Measurements from ENCODE around the gene NIM1K. TPM values are rescaled to one million over a fixed set of nuclear protein-coding genes. Genes with fewer than 3 reads are reported as not detected.
A peak's percentile ranks its signal among the peaks of the same experiment; 100 is the strongest.
"Not testable (repeated sequence)": the region's sequence is repeated elsewhere in the genome, so short reads cannot be mapped to it uniquely, and the experiment has no call there.

The NIM1K gene
- polyA plus RNA-seq, 12 donors = 0.13 to 0.95 (median 0.36) TPM; not detected in 3

GRCh38 chr5:43281840-43282658 is 90.0 kb downstream of the NIM1K start:
- DNase-seq = no peak

DNA sequence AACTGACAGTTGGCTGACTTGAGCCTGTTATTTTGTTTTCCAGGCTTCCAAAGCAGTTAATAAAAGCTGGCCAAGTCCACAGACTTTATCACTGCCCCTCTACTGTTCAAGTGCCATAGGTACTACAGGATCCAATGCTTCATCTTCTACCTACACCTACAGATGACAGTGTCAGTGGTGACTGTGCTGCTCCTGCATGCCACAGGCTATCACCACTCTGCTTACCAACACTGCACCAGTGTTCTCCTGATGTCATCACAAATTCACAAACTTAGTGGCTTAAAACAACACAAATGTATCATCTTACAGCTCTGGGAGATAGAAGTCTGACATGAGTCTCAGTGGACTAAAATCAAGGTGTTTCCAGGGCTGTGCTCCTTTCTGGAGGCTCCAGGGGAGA is 94.6 kb downstream of the NIM1K start:
- DNase-seq = no peak

GRCh38 chr5:43287493-43287892 is 95.5 kb downstream of the NIM1K start:
- DNase-seq = no peak

- no peak for DNase-seq
Measured at GRCh38 chr5:43288269-43288831, 96.3 kb downstream of the NIM1K start.

DNA sequence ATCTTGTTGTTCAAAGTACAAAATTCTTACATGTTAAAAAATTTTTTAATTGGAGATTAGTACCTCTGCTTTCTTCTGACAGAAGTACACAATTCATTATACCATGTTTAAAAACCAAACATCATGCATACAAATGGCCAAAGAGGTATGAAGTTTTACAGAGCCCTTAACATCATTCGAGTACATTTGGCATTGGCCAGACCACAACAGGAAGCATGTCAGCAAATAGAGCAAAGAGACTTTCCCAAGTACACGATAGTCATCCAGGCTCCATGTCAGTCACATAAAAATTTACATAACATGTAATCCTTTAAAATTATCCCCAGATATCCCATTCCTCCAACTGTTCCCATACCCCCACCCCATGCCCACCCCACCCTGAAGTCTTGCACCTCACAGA is 98.7 kb downstream of the NIM1K start:
- no peak for DNase-seq

DNA sequence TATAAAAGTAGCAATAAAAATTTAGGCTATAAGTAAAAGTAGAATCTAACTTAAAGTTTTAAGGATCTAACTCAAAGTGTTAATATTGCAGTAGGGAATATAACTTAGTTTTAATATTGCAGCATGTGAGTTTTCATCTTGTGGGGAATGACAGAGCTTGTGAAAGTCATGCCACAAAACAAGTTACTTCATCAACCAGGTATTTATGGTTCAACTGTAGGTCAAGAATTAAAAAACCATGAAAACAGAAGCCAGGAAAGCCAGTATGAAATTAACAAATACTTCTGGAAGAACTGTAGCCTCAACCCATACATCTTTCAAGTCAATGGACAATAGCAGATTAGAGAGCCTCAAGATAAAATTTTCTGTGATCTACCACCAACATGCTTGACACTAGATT is 102.2 kb downstream of the NIM1K start:
- no peak for DNase-seq

DNA sequence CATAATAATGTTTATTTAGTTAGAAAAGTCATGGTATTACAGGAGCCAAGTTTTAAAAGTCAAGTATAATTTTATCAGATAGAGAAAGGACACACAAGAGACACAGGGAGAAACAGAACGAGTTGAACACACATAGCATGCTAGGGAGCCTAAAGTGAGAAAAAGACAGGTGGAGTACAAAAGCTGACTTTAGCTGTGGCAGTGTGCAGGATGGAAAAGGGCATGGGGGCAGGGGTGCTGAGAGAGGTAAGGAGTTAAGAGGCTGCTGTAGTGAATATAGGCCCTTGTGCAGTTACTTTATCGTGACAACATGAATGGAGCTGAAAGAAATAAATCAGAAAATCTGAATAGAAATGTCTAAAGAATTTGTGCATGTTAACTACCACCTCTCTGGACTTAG is 103.2 kb downstream of the NIM1K start:
- DNase-seq = no peak

- no peak for DNase-seq
Measured at GRCh38 chr5:43296835-43297234, 104.8 kb downstream of the NIM1K start.

- peak; percentile 5 for DNase-seq
Measured at GRCh38 chr5:43298443-43298842, 106.4 kb downstream of the NIM1K start.

GRCh38 chr5:43300112-43300511 is 108.1 kb downstream of the NIM1K start:
- no peak for DNase-seq

- DNase-seq = peak; percentile 9
Measured at GRCh38 chr5:43301653-43302091, 109.6 kb downstream of the NIM1K start.

- DNase-seq = no peak
Measured at GRCh38 chr5:43302481-43302880, 110.5 kb downstream of the NIM1K start.

- DNase-seq = no peak
Measured at GRCh38 chr5:43303242-43303641, 111.2 kb downstream of the NIM1K start.

- DNase-seq = no peak
Measured at GRCh38 chr5:43304525-43304924, 112.5 kb downstream of the NIM1K start.

DNA sequence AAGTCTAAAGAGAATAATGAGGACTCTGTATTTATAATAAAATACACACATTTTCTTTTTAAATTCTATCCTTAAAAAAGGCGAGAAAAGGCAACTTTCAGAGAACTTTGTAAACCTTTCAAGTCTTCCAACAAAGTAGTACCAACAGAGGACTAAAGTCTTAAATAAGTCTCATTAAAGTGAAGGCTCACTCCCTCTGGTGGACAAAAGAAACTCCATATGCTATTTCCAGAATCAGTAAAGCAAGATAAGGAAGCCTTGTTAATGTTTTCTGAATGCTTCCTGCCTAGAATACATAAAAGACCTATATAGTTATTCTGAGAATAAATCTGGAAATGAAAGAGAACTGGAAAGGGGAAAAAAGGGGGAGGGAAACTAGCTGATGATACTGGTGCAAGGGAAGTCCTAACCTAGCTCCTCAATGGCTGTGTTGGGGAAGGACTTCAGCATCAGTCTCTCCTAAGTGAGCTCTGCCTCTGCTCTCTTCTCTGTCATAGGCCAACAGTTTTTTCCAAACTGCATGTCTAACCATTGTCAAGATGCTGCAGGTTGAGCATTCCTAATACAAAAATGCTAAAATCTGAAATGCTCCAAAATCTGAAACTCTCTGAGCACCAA is 114.0 kb downstream of the NIM1K start:
- peak; percentile 35 for DNase-seq

GRCh38 chr5:43306954-43307353 is 114.9 kb downstream of the NIM1K start:
- DNase-seq = not testable (repeated sequence)

GRCh38 chr5:43309122-43309521 is 117.1 kb downstream of the NIM1K start:
- no peak for DNase-seq

DNA sequence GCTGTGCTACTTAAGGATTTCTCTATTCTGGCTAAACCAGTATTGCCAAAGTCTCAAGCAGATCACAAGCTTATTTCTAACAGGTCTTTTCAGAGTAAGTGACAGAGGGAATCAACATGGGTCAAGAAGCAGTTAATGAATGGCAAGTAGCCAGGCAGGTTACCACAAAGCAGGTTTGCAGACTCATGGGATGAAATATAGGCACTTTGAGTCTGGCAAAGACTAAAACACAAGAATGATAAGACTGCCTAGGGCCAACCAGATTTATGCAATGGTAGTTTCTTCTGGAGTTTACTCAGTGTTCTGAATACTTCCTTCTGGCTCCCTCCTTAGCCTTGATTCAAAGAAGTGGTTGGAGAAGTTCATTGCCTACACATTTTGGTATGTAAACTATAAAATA is 117.6 kb downstream of the NIM1K start:
- no peak for DNase-seq

DNA sequence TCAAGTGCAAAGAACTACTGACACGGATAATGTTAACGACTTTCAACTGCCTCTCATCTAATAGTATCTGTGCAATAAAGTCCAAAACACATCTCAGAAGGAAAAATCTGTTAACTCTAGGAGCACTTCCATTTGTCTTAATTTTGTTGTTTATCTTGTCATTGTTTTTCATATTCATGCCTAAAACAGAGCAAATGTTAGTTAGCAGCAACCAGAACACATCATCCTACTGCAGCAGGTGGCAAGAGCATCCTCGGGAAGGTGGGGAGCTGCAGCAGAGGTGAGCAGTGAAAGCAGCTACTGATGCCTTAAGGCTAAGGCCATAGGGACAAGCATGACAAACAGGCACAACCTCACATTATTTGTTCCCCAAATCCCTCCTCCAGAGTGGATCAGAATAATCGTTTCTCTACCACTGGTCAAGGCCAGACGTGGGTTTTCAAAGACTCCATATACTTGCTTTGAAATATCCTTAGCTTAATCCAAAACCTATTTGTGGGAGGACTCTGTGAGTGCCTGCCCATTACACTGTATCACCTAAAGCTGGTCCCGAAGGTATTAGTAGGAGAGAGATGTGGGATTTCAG is 120.1 kb downstream of the NIM1K start:
- DNase-seq = no peak

DNA sequence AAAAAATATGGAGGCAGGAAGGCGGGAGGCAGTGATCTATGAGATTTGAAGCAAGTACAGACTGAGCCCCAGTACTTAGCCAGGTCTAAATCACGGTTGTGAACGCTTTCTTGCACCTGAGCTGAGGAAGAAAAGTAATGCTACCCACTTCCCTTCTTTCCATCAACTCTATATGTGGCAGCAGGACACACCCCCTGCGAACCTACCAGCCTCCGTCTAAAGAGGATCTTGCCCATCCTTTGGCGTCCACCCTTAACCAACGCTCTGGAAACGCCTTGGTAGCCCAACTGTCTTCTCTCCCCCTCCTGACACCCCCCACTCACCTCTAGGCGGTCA is 120.6 kb downstream of the NIM1K start:
- DNase-seq = no peak

GRCh38 chr5:43313035-43313853 is 121.2 kb downstream of the NIM1K start, which contains the start of gene HMGCS1:
Gene HMGCS1 (minus strand): TSS chr5:43313412. CDS start chr5:43298965, 14,447 bp downstream.
- DNase-seq = peak; percentile 98

Measured in muscle of arm (tissue), 12 donors.